ENCODE measurements around the gene CCT8. TPM values are rescaled to one million over a fixed set of nuclear protein-coding genes. Genes with fewer than 3 reads are reported as not detected.

The CCT8 gene
- total RNA-seq, 1 donor from 2014 or later: 186 TPM

DNA sequence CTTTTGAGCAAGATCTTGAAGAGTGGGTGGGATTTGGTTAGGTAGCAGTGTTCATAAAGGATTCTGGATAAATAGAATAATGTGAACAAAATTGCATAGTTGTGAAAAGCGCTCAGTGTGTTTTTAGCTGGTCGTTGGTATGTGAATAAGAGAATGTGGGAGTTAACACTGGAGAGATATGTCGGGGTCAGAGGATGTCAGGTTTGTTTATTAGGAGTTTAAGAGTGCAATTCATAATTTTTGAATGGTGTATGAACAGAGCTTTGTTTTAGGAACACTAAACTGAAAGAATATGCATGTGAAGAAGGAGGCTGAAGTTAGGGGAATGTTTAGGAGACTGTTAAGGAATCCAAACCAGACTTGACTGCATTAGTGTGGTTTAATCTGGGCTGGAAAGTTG lies 39.6 kb downstream of the CCT8 start:
- Mint-ChIP-seq H3K27ac (ENCODE audit: unreplicated experiment) (no peak overlapping the region), H3K36me3 (ENCODE audit: unreplicated experiment) (no peaks in the 10 kb centered on the region), H3K4me3 (ENCODE audit: unreplicated experiment) (no peak overlapping the region), H3K4me1 (ENCODE audit: low read depth, unreplicated experiment) (no peaks in the 10 kb centered on the region), H3K9me3 (ENCODE audit: unreplicated experiment) (no peaks in the 10 kb centered on the region), H3K27me3 (ENCODE audit: unreplicated experiment) (no peaks in the 10 kb centered on the region)
- DNase-seq: no peak
- TF ChIP-seq, protein P1, sequence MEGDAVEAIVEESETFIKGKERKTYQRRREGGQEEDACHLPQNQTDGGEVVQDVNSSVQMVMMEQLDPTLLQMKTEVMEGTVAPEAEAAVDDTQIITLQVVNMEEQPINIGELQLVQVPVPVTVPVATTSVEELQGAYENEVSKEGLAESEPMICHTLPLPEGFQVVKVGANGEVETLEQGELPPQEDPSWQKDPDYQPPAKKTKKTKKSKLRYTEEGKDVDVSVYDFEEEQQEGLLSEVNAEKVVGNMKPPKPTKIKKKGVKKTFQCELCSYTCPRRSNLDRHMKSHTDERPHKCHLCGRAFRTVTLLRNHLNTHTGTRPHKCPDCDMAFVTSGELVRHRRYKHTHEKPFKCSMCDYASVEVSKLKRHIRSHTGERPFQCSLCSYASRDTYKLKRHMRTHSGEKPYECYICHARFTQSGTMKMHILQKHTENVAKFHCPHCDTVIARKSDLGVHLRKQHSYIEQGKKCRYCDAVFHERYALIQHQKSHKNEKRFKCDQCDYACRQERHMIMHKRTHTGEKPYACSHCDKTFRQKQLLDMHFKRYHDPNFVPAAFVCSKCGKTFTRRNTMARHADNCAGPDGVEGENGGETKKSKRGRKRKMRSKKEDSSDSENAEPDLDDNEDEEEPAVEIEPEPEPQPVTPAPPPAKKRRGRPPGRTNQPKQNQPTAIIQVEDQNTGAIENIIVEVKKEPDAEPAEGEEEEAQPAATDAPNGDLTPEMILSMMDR (IDR thresholded peaks at IDR 0.05; ENCODE audit: partially characterized antibody, unreplicated experiment): no peak

DNA sequence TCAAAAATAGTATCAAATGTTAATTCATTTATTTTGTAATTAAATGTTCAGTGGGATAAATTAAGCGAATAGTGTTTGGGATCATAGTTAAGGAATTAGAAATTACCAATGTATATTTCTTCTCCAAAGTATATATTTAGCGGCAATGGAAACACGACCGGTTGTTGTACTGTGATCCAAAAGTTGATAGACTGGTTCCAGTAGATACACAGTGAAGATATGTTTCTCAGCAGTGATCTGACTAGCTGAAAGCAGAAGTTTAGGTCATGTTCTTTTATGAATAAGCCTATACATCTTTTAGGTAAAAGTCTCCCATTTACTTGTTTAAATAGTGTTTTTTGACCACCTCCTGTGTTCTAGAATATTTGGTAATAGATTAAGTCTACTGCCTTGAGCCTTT lies 40.1 kb downstream of the CCT8 start:
- no peaks in the 10 kb centered on the region for H3K36me3 Mint-ChIP-seq (ENCODE audit: unreplicated experiment)

GRCh38 chr21:29030909-29031308 lies 42.5 kb downstream of the CCT8 start:
- TF ChIP-seq, protein P1 (IDR thresholded peaks at IDR 0.05; ENCODE audit: partially characterized antibody, unreplicated experiment): no peak
- DNase-seq: no peak
- H3K27ac Mint-ChIP-seq (ENCODE audit: unreplicated experiment): no peak overlapping the region
- no peak overlapping the region for H3K4me3 Mint-ChIP-seq (ENCODE audit: unreplicated experiment)
- no peaks in the 10 kb centered on the region for H3K27me3 Mint-ChIP-seq (ENCODE audit: unreplicated experiment)
- H3K9me3 Mint-ChIP-seq (ENCODE audit: unreplicated experiment): no peaks in the 10 kb centered on the region
- H3K36me3 Mint-ChIP-seq (ENCODE audit: unreplicated experiment): no peaks in the 10 kb centered on the region
- H3K4me1 Mint-ChIP-seq (ENCODE audit: low read depth, unreplicated experiment): no peaks in the 10 kb centered on the region

More for the DNA sequence above, 40.1 kb downstream of the CCT8 start:
- H3K9me3 Mint-ChIP-seq (ENCODE audit: unreplicated experiment): no peaks in the 10 kb centered on the region
- H3K27me3 Mint-ChIP-seq (ENCODE audit: unreplicated experiment): no peaks in the 10 kb centered on the region
- TF ChIP-seq, protein P1 (IDR thresholded peaks at IDR 0.05; ENCODE audit: partially characterized antibody, unreplicated experiment): no peak
- H3K27ac Mint-ChIP-seq (ENCODE audit: unreplicated experiment): no peak overlapping the region
- H3K4me1 Mint-ChIP-seq (ENCODE audit: low read depth, unreplicated experiment): no peaks in the 10 kb centered on the region
- DNase-seq: no peak
- H3K4me3 Mint-ChIP-seq (ENCODE audit: unreplicated experiment): no peak overlapping the region

DNA sequence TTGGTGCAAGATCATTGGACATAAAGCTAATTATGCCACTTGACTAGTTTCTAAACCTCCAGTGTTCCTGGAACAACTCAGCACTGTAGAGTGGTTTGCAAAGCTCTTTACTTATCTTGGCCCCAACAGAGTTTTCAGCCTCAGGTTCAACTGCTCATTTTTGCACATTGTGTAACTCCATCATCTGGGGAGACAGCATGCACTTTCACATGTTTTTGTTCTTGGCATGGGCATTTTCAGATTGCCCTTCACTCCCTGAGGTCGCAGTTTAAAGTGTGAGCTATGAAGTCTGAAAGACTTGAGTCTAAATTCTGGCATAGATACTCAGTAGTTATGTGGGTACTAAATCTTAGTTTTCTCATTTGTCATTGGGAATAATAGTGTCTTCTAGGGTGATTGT lies 43.9 kb downstream of the CCT8 start:
- Mint-ChIP-seq H3K36me3 (ENCODE audit: unreplicated experiment) (no peaks in the 10 kb centered on the region), H3K27me3 (ENCODE audit: unreplicated experiment) (peaks cover 9% of the 10 kb centered on the region), H3K4me1 (ENCODE audit: low read depth, unreplicated experiment) (peaks cover 3% of the 10 kb centered on the region)

GRCh38 chr21:29025328-29025713 lies 48.1 kb downstream of the CCT8 start:
- Mint-ChIP-seq H3K27me3 (ENCODE audit: unreplicated experiment) (peaks cover 9% of the 10 kb centered on the region), H3K27ac (ENCODE audit: unreplicated experiment) (peak overlapping the region; percentile 94), H3K4me3 (ENCODE audit: unreplicated experiment) (peak overlapping the region; percentile 98), H3K9me3 (ENCODE audit: unreplicated experiment) (peaks cover 2% of the 10 kb centered on the region), H3K36me3 (ENCODE audit: unreplicated experiment) (no peaks in the 10 kb centered on the region), H3K4me1 (ENCODE audit: low read depth, unreplicated experiment) (peaks cover 3% of the 10 kb centered on the region)
- no peak for DNase-seq
- TF ChIP-seq, protein P1 (IDR thresholded peaks at IDR 0.05; ENCODE audit: partially characterized antibody, unreplicated experiment): no peak

More for the DNA sequence above, 43.9 kb downstream of the CCT8 start:
- TF ChIP-seq, protein P1 (IDR thresholded peaks at IDR 0.05; ENCODE audit: partially characterized antibody, unreplicated experiment): no peak
- no peak for DNase-seq
- Mint-ChIP-seq H3K27ac (ENCODE audit: unreplicated experiment) (no peak overlapping the region), H3K9me3 (ENCODE audit: unreplicated experiment) (peaks cover 2% of the 10 kb centered on the region), H3K4me3 (ENCODE audit: unreplicated experiment) (no peak overlapping the region)

Data from glutamatergic neuron (in vitro differentiated cells).